ENCODE measurements around the gene THAP3. TPM values are rescaled to one million over a fixed set of nuclear protein-coding genes. Genes with fewer than 3 reads are reported as not detected.

THAP3 gene
- total and polyA plus RNA-seq, 5 donors from 2014 or later = 14.3 to 32.9 (median 23.5) TPM

- no peaks in the 10 kb centered on the region for H3K36me3 ChIP-seq (ENCODE audit: control insufficient read depth, insufficient read depth, low read length)
- H3K36me3 Mint-ChIP-seq = peaks cover 3% of the 10 kb centered on the region
- H3K9me3 Mint-ChIP-seq = no peaks in the 10 kb centered on the region
- DNase-seq (peak in 1 of 3 donors; percentile 8), ATAC-seq (ENCODE audit: low read depth in 2 of 2) (no peak)
- H3K27me3 ChIP-seq (ENCODE audit: control insufficient read depth, insufficient read depth, low read length) = no peaks in the 10 kb centered on the region
- H3K27me3 Mint-ChIP-seq = no peaks in the 10 kb centered on the region
- peak overlapping the region; percentile 94 to 99 (median 94) for H3K4me3 Mint-ChIP-seq
- peaks cover 16% of the 10 kb centered on the region for H3K4me1 ChIP-seq (ENCODE audit: control insufficient read depth, insufficient read depth, low read length, poor library complexity, severe bottlenecking)
- H3K4me1 Mint-ChIP-seq = peaks cover 0 to 33% (median 20%) of the 10 kb centered on the region in 4 donors
- peak overlapping the region; percentile 79 for H3K4me3 ChIP-seq (ENCODE audit: low read depth, low read length)
- peak overlapping the region; percentile 76 to 96 (median 95) for H3K27ac Mint-ChIP-seq
- H3K9me3 ChIP-seq (ENCODE audit: control insufficient read depth in 2 of 2, low read length in 2 of 2) = no peaks in the 10 kb centered on the region
- peak overlapping the region; percentile 71 for H3K27ac ChIP-seq (ENCODE audit: insufficient read depth, low read length, poor library complexity, severe bottlenecking)
Observed at GRCh38 chr1:6612641-6613360, 11.9 kb upstream of the THAP3 start.

GRCh38 chr1:6613361-6614018 lies 11.2 kb upstream of the THAP3 start, which contains the start of gene PHF13:
PHF13 (plus strand) TSS chr1:6613731; CDS start chr1:6614067, 336 bp downstream.
- Mint-ChIP-seq H3K27ac (peak within 1 kb of the TSS; percentile 76 to 96 (median 95)), H3K27me3 (no peaks in the 10 kb centered on the region), H3K9me3 (no peaks in the 10 kb centered on the region), H3K4me3 (peak within 1 kb of the TSS; percentile 94 to 99 (median 94)), H3K36me3 (peaks cover 3% of the 10 kb centered on the region), H3K4me1 (peaks cover 0 to 34% (median 20%) of the 10 kb centered on the region in 4 donors)
- Histone ChIP-seq H3K4me3 (ENCODE audit: low read depth, low read length) (peak within 1 kb of the TSS; percentile 79), H3K9me3 (ENCODE audit: control insufficient read depth in 2 of 2, low read length in 2 of 2) (no peaks in the 10 kb centered on the region), H3K27ac (ENCODE audit: insufficient read depth, low read length, poor library complexity, severe bottlenecking) (peak within 1 kb of the TSS; percentile 71), H3K27me3 (ENCODE audit: control insufficient read depth, insufficient read depth, low read length) (no peaks in the 10 kb centered on the region), H3K4me1 (ENCODE audit: control insufficient read depth, insufficient read depth, low read length, poor library complexity, severe bottlenecking) (peaks cover 16% of the 10 kb centered on the region), H3K36me3 (ENCODE audit: control insufficient read depth, insufficient read depth, low read length) (no peaks in the 10 kb centered on the region)
- DNase-seq = peak; percentile 99
- ATAC-seq (ENCODE audit: low read depth in 2 of 2) = peak; percentile 97 to 98

- Mint-ChIP-seq H3K4me3 (peak overlapping the region; percentile 7 to 94 (median 92)), H3K36me3 (peaks cover 3% of the 10 kb centered on the region), H3K4me1 (peaks cover 0 to 35% (median 22%) of the 10 kb centered on the region in 4 donors), H3K9me3 (no peaks in the 10 kb centered on the region), H3K27me3 (no peaks in the 10 kb centered on the region), H3K27ac (no peak overlapping the region)
- peak; percentile 38 to 66 (median 40) for DNase-seq
- H3K27ac ChIP-seq (ENCODE audit: insufficient read depth, low read length, poor library complexity, severe bottlenecking) = peak overlapping the region; percentile 71
- peaks cover 16% of the 10 kb centered on the region for H3K4me1 ChIP-seq (ENCODE audit: control insufficient read depth, insufficient read depth, low read length, poor library complexity, severe bottlenecking)
- H3K36me3 ChIP-seq (ENCODE audit: control insufficient read depth, insufficient read depth, low read length) = no peaks in the 10 kb centered on the region
- H3K27me3 ChIP-seq (ENCODE audit: control insufficient read depth, insufficient read depth, low read length) = no peaks in the 10 kb centered on the region
- no peaks in the 10 kb centered on the region for H3K9me3 ChIP-seq (ENCODE audit: control insufficient read depth in 2 of 2, low read length in 2 of 2)
- H3K4me3 ChIP-seq (ENCODE audit: low read depth, low read length) = no peak overlapping the region
- no peak for ATAC-seq (ENCODE audit: low read depth in 2 of 2)
Observed at GRCh38 chr1:6614019-6614928, 10.4 kb upstream of the THAP3 start.

- no peaks in the 10 kb centered on the region for H3K9me3 Mint-ChIP-seq
- peaks cover 3% of the 10 kb centered on the region for H3K36me3 Mint-ChIP-seq
- DNase-seq (no peak), ATAC-seq (ENCODE audit: low read depth in 2 of 2) (no peak)
- H3K36me3 ChIP-seq (ENCODE audit: control insufficient read depth, insufficient read depth, low read length) = peaks cover 5% of the 10 kb centered on the region
- peak overlapping the region; percentile 84 to 90 (median 88) for H3K4me3 Mint-ChIP-seq
- H3K27me3 ChIP-seq (ENCODE audit: control insufficient read depth, insufficient read depth, low read length) = no peaks in the 10 kb centered on the region
- no peak overlapping the region for H3K4me3 ChIP-seq (ENCODE audit: low read depth, low read length)
- peak overlapping the region; percentile 11 to 64 (median 56) for H3K27ac Mint-ChIP-seq
- H3K27me3 Mint-ChIP-seq = no peaks in the 10 kb centered on the region
- H3K4me1 Mint-ChIP-seq = peaks cover 0 to 35% (median 23%) of the 10 kb centered on the region in 4 donors
- no peaks in the 10 kb centered on the region for H3K9me3 ChIP-seq (ENCODE audit: control insufficient read depth in 2 of 2, low read length in 2 of 2)
- peak overlapping the region; percentile 71 for H3K27ac ChIP-seq (ENCODE audit: insufficient read depth, low read length, poor library complexity, severe bottlenecking)
- H3K4me1 ChIP-seq (ENCODE audit: control insufficient read depth, insufficient read depth, low read length, poor library complexity, severe bottlenecking) = peaks cover 16% of the 10 kb centered on the region
Observed at GRCh38 chr1:6614929-6615785, 9.5 kb upstream of the THAP3 start.

GRCh38 chr1:6619045-6619444 lies 5.6 kb upstream of the THAP3 start:
- Mint-ChIP-seq H3K4me1 (peaks cover 0 to 21% (median 12%) of the 10 kb centered on the region in 4 donors), H3K9me3 (no peaks in the 10 kb centered on the region), H3K36me3 (peaks cover 13% of the 10 kb centered on the region), H3K27me3 (peaks cover 4% of the 10 kb centered on the region), H3K27ac (no peak overlapping the region), H3K4me3 (peak overlapping the region in 2 of 4 donors; percentile 56 to 88)
- peaks cover 8% of the 10 kb centered on the region for H3K4me1 ChIP-seq (ENCODE audit: control insufficient read depth, insufficient read depth, low read length, poor library complexity, severe bottlenecking)
- no peaks in the 10 kb centered on the region for H3K9me3 ChIP-seq (ENCODE audit: control insufficient read depth in 2 of 2, low read length in 2 of 2)
- DNase-seq (no peak), ATAC-seq (ENCODE audit: low read depth in 2 of 2) (no peak)
- H3K27ac ChIP-seq (ENCODE audit: insufficient read depth, low read length, poor library complexity, severe bottlenecking) = no peak overlapping the region
- H3K27me3 ChIP-seq (ENCODE audit: control insufficient read depth, insufficient read depth, low read length) = no peaks in the 10 kb centered on the region
- H3K36me3 ChIP-seq (ENCODE audit: control insufficient read depth, insufficient read depth, low read length) = peaks cover 22% of the 10 kb centered on the region
- no peak overlapping the region for H3K4me3 ChIP-seq (ENCODE audit: low read depth, low read length)

GRCh38 chr1:6621429-6622391 lies 3.0 kb upstream of the THAP3 start:
- Histone ChIP-seq H3K4me3 (ENCODE audit: low read depth, low read length) (no peak overlapping the region), H3K27ac (ENCODE audit: insufficient read depth, low read length, poor library complexity, severe bottlenecking) (no peak overlapping the region), H3K27me3 (ENCODE audit: control insufficient read depth, insufficient read depth, low read length) (no peaks in the 10 kb centered on the region), H3K36me3 (ENCODE audit: control insufficient read depth, insufficient read depth, low read length) (peaks cover 22% of the 10 kb centered on the region), H3K4me1 (ENCODE audit: control insufficient read depth, insufficient read depth, low read length, poor library complexity, severe bottlenecking) (peaks cover 16% of the 10 kb centered on the region), H3K9me3 (ENCODE audit: control insufficient read depth in 2 of 2, low read length in 2 of 2) (no peaks in the 10 kb centered on the region)
- H3K27ac Mint-ChIP-seq = peak overlapping the region in 1 of 3 donors; percentile 38
- ATAC-seq (ENCODE audit: low read depth in 2 of 2) (no peak), DNase-seq (no peak)
- no peak overlapping the region for H3K4me3 Mint-ChIP-seq
- peaks cover 0 to 23% (median 13%) of the 10 kb centered on the region in 4 donors for H3K4me1 Mint-ChIP-seq
- H3K27me3 Mint-ChIP-seq = peaks cover 4% of the 10 kb centered on the region
- no peaks in the 10 kb centered on the region for H3K9me3 Mint-ChIP-seq
- peaks cover 13% of the 10 kb centered on the region for H3K36me3 Mint-ChIP-seq
